Neuronal stem cell (in vitro differentiated cells): ENCODE data around the gene GXYLT2. TPM values are rescaled to one million over a fixed set of nuclear protein-coding genes. Genes with fewer than 3 reads are reported as not detected.

Experiments used
- small RNA-seq: library from polyadenylated mRNA; stranded (forward); fragments of <200 nt; extraction: miRNeasy Mini kit (QIAGEN cat#:217004); gene quantifications from one replicate; pipeline ENCODE3, GENCODE V24; 2013; ENCODE audit not compliant: insufficient read depth

GXYLT2 gene

Small RNAs within 50 kb of the gene (small RNA-seq; reads per million reads assigned to genes)
- gene RF00017, result not detected
